Lung (tissue), 16 donors: Measurements from ENCODE around the gene ALDH2. TPM values are rescaled to one million over a fixed set of nuclear protein-coding genes. Genes with fewer than 3 reads are reported as not detected.
"Not testable (repeated sequence)": the region's sequence is repeated elsewhere in the genome, so short reads cannot be mapped to it uniquely, and the experiment has no call there.

Source experiments
- ATAC-seq: fragments of 200-7000 bp; cut with Tn5 transposase; one replicate; pipeline ENCODE4 v1.9.1; 2020; ENCODE audit warnings: moderate number of reproducible peaks; ENCODE audit not compliant: insufficient read depth, low FRiP score
- DNase-seq, 3 donors: peaks; one replicate each; pipeline ENCODE4 v3.0.0-alpha.2; 2013 to 2017
- H3K27ac ChIP-seq, 2 donors: one replicate each; pipeline ENCODE4 v1.5.1; 2013; ENCODE audit warnings: mild to moderate bottlenecking in 2 of 2, moderate library complexity in 2 of 2, control low read depth in 1 of 2, inconsistent platforms in 1 of 2, low read depth in 1 of 2, low read length in 1 of 2
- H3K27me3 ChIP-seq, 3 donors: one replicate each; pipeline ENCODE4 v1.5.1; 2013; ENCODE audit warnings: low read length in 2 of 3; ENCODE audit not compliant: control insufficient read depth in 3 of 3, insufficient read depth in 3 of 3
- H3K36me3 ChIP-seq, 4 donors: one replicate each; pipeline ENCODE4 v1.5.1; 2013; ENCODE audit warnings: low read length in 4 of 4, mild to moderate bottlenecking in 1 of 4, moderate library complexity in 1 of 4; ENCODE audit not compliant: control insufficient read depth in 4 of 4, insufficient read depth in 4 of 4
- H3K4me1 ChIP-seq, 5 donors: one replicate each; pipeline ENCODE4 v1.5.1; 2013; ENCODE audit warnings: low read length in 5 of 5, mild to moderate bottlenecking in 2 of 5, moderate library complexity in 1 of 5; ENCODE audit not compliant: control insufficient read depth in 5 of 5, insufficient read depth in 5 of 5
- H3K4me3 ChIP-seq: one replicate; pipeline ENCODE4 v1.5.1; 2013; ENCODE audit warnings: mild to moderate bottlenecking, control low read depth, moderate library complexity
- H3K9ac ChIP-seq, 2 donors: one replicate each; pipeline ENCODE4 v1.5.1; 2013; ENCODE audit warnings: low read length in 2 of 2, control low read depth in 1 of 2; ENCODE audit not compliant: insufficient read depth in 1 of 2
- H3K9me3 ChIP-seq, 4 donors: one replicate each; pipeline ENCODE4 v1.5.1; 2013; ENCODE audit warnings: low read length in 3 of 4, mild to moderate bottlenecking in 1 of 4, moderate library complexity in 1 of 4; ENCODE audit not compliant: control insufficient read depth in 4 of 4, insufficient read depth in 3 of 4
- CTCF ChIP-seq: IDR thresholded peaks from 2 replicates; pipeline ENCODE4 v1.5.1; 2012; ENCODE audit warnings: mild to moderate bottlenecking; ENCODE audit errors: control extremely low read depth, extremely low read depth
- WGBS, 2 donors: extraction: QIAGEN DNeasy Blood & Tissue Kit; methylation state at CpG; one replicate each; pipeline ENCODE4 v1.1.7; 2013; 5-methylcytosine and 5-hydroxymethylcytosine counted together
- long read RNA-seq, 5 donors: transcript quantifications; one replicate each; lab custom pipeline, GENCODE V29; 2026
- polyA plus RNA-seq, 2 donors: library from polyadenylated mRNA; stranded (reverse); fragments of 200-250 nt; gene quantifications; one replicate each; pipeline ENCODE4 v1.2.1, GENCODE V29; 2013
- total RNA-seq, 2 donors: library from RNA; depleted of rRNA in 1 of 2; stranded (reverse); fragments of >200 nt in 1 of 2; gene quantifications; one replicate each; pipeline ENCODE4 v1.2.1, GENCODE V29; 2014 to 2021
- donor health status: control.
- donor health status: control.
- donor health status: Bipolar disorder and iron deficiency.
- donor health status: healthy.
- donor health status: DM: yes; HTN: yes; CAD: no.

ALDH2 gene
- 100 to 1,000 TPM in 1 of 2 donors, 10 to 100 TPM in 1; 48.5 to 324 TPM for total RNA-seq
- 100 to 1,000 TPM; 157 to 158 TPM for polyA plus RNA-seq
- long read RNA-seq, donor 1, full-length matches to known transcripts: 44 of 58 reads
- long read RNA-seq, donor 1, partial matches to known transcripts: 14 of 58 reads
- long read RNA-seq, donor 1, other reads (novel, unspliced or antisense): 0 of 58 reads
- long read RNA-seq, donor 2, full-length matches to known transcripts: 11 of 17 reads
- long read RNA-seq, donor 2, partial matches to known transcripts: 6 of 17 reads
- long read RNA-seq, donor 2, other reads (novel, unspliced or antisense): 0 of 17 reads
- long read RNA-seq, donor 3, full-length matches to known transcripts: 18 of 18 reads
- long read RNA-seq, donor 3, partial matches to known transcripts: 0 of 18 reads
- long read RNA-seq, donor 3, other reads (novel, unspliced or antisense): 0 of 18 reads
- long read RNA-seq, donor 4, full-length matches to known transcripts: 13 of 13 reads
- long read RNA-seq, donor 4, partial matches to known transcripts: 0 of 13 reads
- long read RNA-seq, donor 4, other reads (novel, unspliced or antisense): 0 of 13 reads
- long read RNA-seq, donor 5, full-length matches to known transcripts: 34 of 58 reads
- long read RNA-seq, donor 5, partial matches to known transcripts: 24 of 58 reads
- long read RNA-seq, donor 5, other reads (novel, unspliced or antisense): 0 of 58 reads

- Histone ChIP-seq H3K9ac (peak within 1 kb of the TSS; percentile 65 to 68), H3K27me3 (no peaks in the 10 kb centered on the region), H3K4me1 (peaks cover 0 to 20% (median 12%) of the 10 kb centered on the region in 5 donors), H3K4me3 (peak within 1 kb of the TSS; percentile 92), H3K27ac (peak within 1 kb of the TSS; percentile 71 to 95), H3K36me3 (peaks cover 0 to 2% (median 0%) of the 10 kb centered on the region in 4 donors), H3K9me3 (no peaks in the 10 kb centered on the region)
- 1 to 2% methylated on average over 58 to 73 of the region's 73 CpGs for WGBS, 2 donors
- peak; percentile 87 to 92 (median 87) for DNase-seq
- ATAC-seq: peak; percentile 91
- no peak for TF ChIP-seq CTCF
These were observed at the start of gene ALDH2 for GRCh38 chr12:111766608-111767361. ALDH2 (plus strand) TSS chr12:111766933; CDS start chr12:111766983, 50 bp downstream.

- peaks cover 0 to 32% (median 14%) of the 10 kb centered on the region in 4 donors for H3K36me3 ChIP-seq
- not testable (repeated sequence) for H3K9me3 ChIP-seq, DNase-seq, H3K4me1 ChIP-seq, H3K9ac ChIP-seq, ATAC-seq, H3K27ac ChIP-seq, H3K4me3 ChIP-seq, H3K27me3 ChIP-seq
- WGBS, 2 donors: 91 to 96% methylated on average over 10 of the region's 10 CpGs
These were observed 47.4 kb upstream of the ALDH2 start for GRCh38 chr12:111719316-111719715.

- ATAC-seq (no peak), DNase-seq (peak in 1 of 3 donors; percentile 4)
- Histone ChIP-seq H3K27me3 (no peaks in the 10 kb centered on the region), H3K9ac (no peak overlapping the region), H3K27ac (no peak overlapping the region), H3K4me3 (no peak overlapping the region), H3K9me3 (no peaks in the 10 kb centered on the region), H3K4me1 (peaks cover 0 to 5% (median 0%) of the 10 kb centered on the region in 5 donors), H3K36me3 (peaks cover 0 to 28% (median 12%) of the 10 kb centered on the region in 4 donors)
- no peak for TF ChIP-seq CTCF
- 97% methylated on average over 6 of the region's 6 CpGs for WGBS, 2 donors
These were observed 46.3 kb upstream of the ALDH2 start for GRCh38 chr12:111720457-111720856.

- not testable (repeated sequence) for DNase-seq, H3K4me3 ChIP-seq, H3K27me3 ChIP-seq, H3K27ac ChIP-seq, H3K9ac ChIP-seq, H3K9me3 ChIP-seq, H3K4me1 ChIP-seq, ATAC-seq
- H3K36me3 ChIP-seq: peaks cover 0 to 15% (median 12%) of the 10 kb centered on the region in 4 donors
- WGBS, 2 donors: 97% methylated on average over 31 to 43 of the region's 46 CpGs
These were observed 42.9 kb upstream of the ALDH2 start for GRCh38 chr12:111723646-111724360.
